ENCODE results near the gene CDK13.
"Not testable (repeated sequence)": the region's sequence is repeated elsewhere in the genome, so short reads cannot be mapped to it uniquely, and the experiment has no call there.

The CDK13 gene

GRCh38 chr7:40145596-40146130 lies 195.6 kb downstream of the CDK13 start:
- DNase-seq (ENCODE audit: insufficient read length, low spot score); FAIRE-seq: not testable (repeated sequence)

- FAIRE-seq (no peak), DNase-seq (ENCODE audit: insufficient read length, low spot score) (no peak)
These were observed 197.6 kb downstream of the CDK13 start for GRCh38 chr7:40147371-40148246.

- FAIRE-seq; DNase-seq (ENCODE audit: insufficient read length, low spot score): not testable (repeated sequence)
These were observed 198.2 kb downstream of the CDK13 start for GRCh38 chr7:40148247-40148580.

GRCh38 chr7:40148671-40149070 lies 198.6 kb downstream of the CDK13 start:
- FAIRE-seq (no peak), DNase-seq (ENCODE audit: insufficient read length, low spot score) (no peak)
